OCI-LY3 (cell line): ENCODE measurements around the gene ATG7.
"Not testable (repeated sequence)": the region's sequence is repeated elsewhere in the genome, so short reads cannot be mapped to it uniquely, and the experiment has no call there.

Experiments used
- H2AFZ ChIP-seq: fragments of 200-600, 300-600 bp; shearing (Covaris generic); 2 replicates; pipeline ENCODE4 v1.6.0; 2014; ENCODE audit warnings: antibody characterized with exemption, low read depth, low read length
- H3K27ac ChIP-seq: fragments of 200-600, 300-600 bp; sonication (generic); 2 replicates; pipeline ENCODE4 v1.5.1; 2014; ENCODE audit warnings: mild to moderate bottlenecking, low read length, moderate library complexity, mixed read lengths
- H3K27me3 ChIP-seq: fragments of 200-600, 300-600 bp; sonication (generic); 2 replicates; pipeline ENCODE4 v1.6.1; 2014; ENCODE audit warnings: low read depth, low read length, mixed read lengths
- H3K36me3 ChIP-seq: fragments of 200-600, 300-600 bp; sonication (generic); replicated peaks from 2 replicates; pipeline ENCODE3; 2014; ENCODE audit warnings: low read depth, low read length, mixed read lengths
- H3K4me1 ChIP-seq: fragments of 300-600, 200-600 bp; sonication (generic); 2 replicates; pipeline ENCODE4 v1.6.1; 2014; ENCODE audit warnings: low read length, mixed read lengths
- H3K4me2 ChIP-seq: fragments of 200-600, 300-600 bp; sonication (generic); 2 replicates; pipeline ENCODE4 v1.6.1; 2014; ENCODE audit warnings: low read length, mixed read lengths
- H3K4me3 ChIP-seq: fragments of 300-600, 200-600 bp; sonication (generic); 2 replicates; pipeline ENCODE4 v1.5.1; 2014; ENCODE audit warnings: antibody characterized with exemption, mild to moderate bottlenecking, low read length, moderate library complexity
- H3K79me2 ChIP-seq: fragments of 300-600, 200-600 bp; shearing (Covaris generic); 2 replicates; pipeline ENCODE4 v1.6.1; 2014; ENCODE audit warnings: mild to moderate bottlenecking, low read length, mixed read lengths
- H3K9ac ChIP-seq: fragments of 300-600, 200-600 bp; shearing (Covaris generic); 2 replicates; pipeline ENCODE4 v1.6.0; 2014; ENCODE audit warnings: mild to moderate bottlenecking, low read length, moderate library complexity
- H3K9me3 ChIP-seq: fragments of 200-600, 300-600 bp; shearing (Covaris generic); 2 replicates; pipeline ENCODE4 v1.6.1; 2014; ENCODE audit warnings: low read length, mixed read lengths; ENCODE audit not compliant: insufficient read depth
- H4K20me1 ChIP-seq: fragments of 200-600, 300-600 bp; sonication (generic); 2 replicates; pipeline ENCODE4 v1.6.1; 2016; ENCODE audit warnings: low read length, mixed read lengths; ENCODE audit not compliant: insufficient read depth
- CTCF ChIP-seq: fragments of 200-600, 300-600 bp; sonication (generic); IDR thresholded peaks from 2 replicates; pipeline ENCODE4 v1.5.1; 2014; ENCODE audit warnings: antibody characterized with exemption, low read length, low read depth
- EZH2phosphoT487 ChIP-seq: fragments of 200-600 bp; shearing (Covaris generic); IDR thresholded peaks from 2 replicates; pipeline ENCODE4 v1.6.1; 2018; ENCODE audit warnings: antibody characterized with exemption, mixed run types, low read depth

The ATG7 gene

GRCh38 chr3:11407644-11408043, 135.4 kb downstream of the ATG7 start:
- Histone ChIP-seq H3K9ac (no peak overlapping the region), H3K27ac (no peak overlapping the region), H3K79me2 (no peaks in the 10 kb centered on the region), H3K9me3 (no peaks in the 10 kb centered on the region), H3K27me3 (no peaks in the 10 kb centered on the region), H2AFZ (no peak overlapping the region), H3K4me1 (no peaks in the 10 kb centered on the region), H3K4me3 (no peak overlapping the region), H3K36me3 (no peaks in the 10 kb centered on the region), H3K4me2 (no peak overlapping the region), H4K20me1 (no peaks in the 10 kb centered on the region)
- no peak for TF ChIP-seq CTCF
- no peak for TF ChIP-seq EZH2phosphoT487

- not testable (repeated sequence) for H3K9me3 ChIP-seq, H3K4me2 ChIP-seq, H3K4me1 ChIP-seq
Observed at GRCh38 chr3:11408324-11408859, 136.2 kb downstream of the ATG7 start.

DNA sequence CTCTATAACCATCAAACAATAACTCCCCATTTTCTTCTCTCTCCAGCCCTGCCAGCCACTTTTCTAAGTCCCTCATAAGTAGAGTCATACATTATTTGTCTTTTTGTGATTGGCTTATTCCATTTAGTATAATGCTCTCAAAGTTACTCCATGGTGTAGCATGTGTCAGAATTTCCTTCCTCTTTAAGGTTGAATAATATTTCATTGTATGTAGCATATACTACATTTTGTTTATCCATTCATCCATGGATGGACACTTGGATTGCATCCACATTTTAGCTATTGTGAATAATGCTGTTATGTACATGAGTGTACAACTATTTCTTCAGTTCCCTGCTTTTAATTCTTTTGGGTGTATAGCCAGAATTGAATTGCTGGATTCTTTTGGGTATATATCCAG, 138.4 kb downstream of the ATG7 start:
- Histone ChIP-seq H3K9me3 (no peaks in the 10 kb centered on the region), H3K9ac (no peak overlapping the region), H3K27ac (no peak overlapping the region), H3K4me2 (no peak overlapping the region), H3K4me3 (no peak overlapping the region), H3K4me1 (no peaks in the 10 kb centered on the region), H3K27me3 (no peaks in the 10 kb centered on the region), H2AFZ (no peak overlapping the region), H3K79me2 (no peaks in the 10 kb centered on the region), H4K20me1 (no peaks in the 10 kb centered on the region), H3K36me3 (peaks cover 3% of the 10 kb centered on the region)
- no peak for TF ChIP-seq EZH2phosphoT487
- no peak for TF ChIP-seq CTCF

More at GRCh38 chr3:11408324-11408859, 136.2 kb downstream of the ATG7 start:
- H3K27ac ChIP-seq, H3K27me3 ChIP-seq, H3K9ac ChIP-seq, H4K20me1 ChIP-seq, H2AFZ ChIP-seq, H3K36me3 ChIP-seq, H3K4me3 ChIP-seq, H3K79me2 ChIP-seq: not testable (repeated sequence)

DNA sequence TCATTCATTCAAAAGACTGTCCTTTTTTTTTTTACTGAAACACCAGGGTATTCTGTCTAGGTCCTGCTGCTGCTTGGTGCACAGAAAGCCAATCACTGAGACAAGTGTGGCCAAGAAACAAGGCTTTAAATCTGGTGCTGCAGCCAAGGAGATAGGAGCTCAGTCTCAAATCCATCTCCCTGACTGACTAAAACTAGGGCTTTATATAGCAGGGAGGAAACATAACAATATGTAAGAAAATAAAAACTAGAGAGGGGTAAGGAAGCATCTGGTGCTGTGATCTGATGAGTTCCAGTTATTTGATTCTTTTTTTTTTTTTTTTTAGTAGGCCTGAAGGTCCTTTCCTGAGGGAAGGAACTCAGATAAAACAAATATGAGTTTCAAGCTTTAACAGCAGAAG, 139.8 kb downstream of the ATG7 start:
- H3K9ac ChIP-seq: no peak overlapping the region
- TF ChIP-seq CTCF: no peak
- no peak for TF ChIP-seq EZH2phosphoT487

DNA sequence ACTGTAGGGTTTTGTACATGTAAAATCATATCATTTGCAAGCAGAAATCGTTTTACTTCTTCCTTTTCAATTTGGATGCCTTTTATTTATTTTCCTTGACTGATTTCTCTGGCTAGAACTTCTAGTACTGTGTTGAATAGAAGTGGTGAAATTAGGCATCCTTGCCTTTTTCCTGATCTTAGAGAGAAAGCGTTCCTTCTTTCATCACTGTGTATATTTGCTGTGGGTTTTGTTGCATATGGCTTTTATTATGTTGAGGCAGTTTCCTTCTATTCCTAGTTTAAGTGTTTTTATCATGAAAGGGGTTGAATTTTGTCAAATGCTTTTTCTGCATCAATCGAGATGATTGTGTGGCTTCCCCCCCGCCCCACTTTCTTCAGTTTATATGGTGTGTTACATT, 140.9 kb downstream of the ATG7 start:
- no peak overlapping the region for H2AFZ ChIP-seq
- H3K36me3 ChIP-seq: peaks cover 3% of the 10 kb centered on the region
- H3K9me3 ChIP-seq: no peaks in the 10 kb centered on the region
- no peaks in the 10 kb centered on the region for H3K79me2 ChIP-seq
- no peaks in the 10 kb centered on the region for H3K27me3 ChIP-seq
- no peaks in the 10 kb centered on the region for H4K20me1 ChIP-seq
- no peak overlapping the region for H3K9ac ChIP-seq
- H3K4me1 ChIP-seq: no peaks in the 10 kb centered on the region
- H3K4me2 ChIP-seq: no peak overlapping the region
- TF ChIP-seq EZH2phosphoT487 (no peak), CTCF (no peak)
- H3K4me3 ChIP-seq: no peak overlapping the region
- no peak overlapping the region for H3K27ac ChIP-seq

More for the DNA sequence above, 139.8 kb downstream of the ATG7 start:
- peaks cover 3% of the 10 kb centered on the region for H3K36me3 ChIP-seq
- no peaks in the 10 kb centered on the region for H4K20me1 ChIP-seq
- H2AFZ ChIP-seq: no peak overlapping the region
- H3K27ac ChIP-seq: no peak overlapping the region
- no peaks in the 10 kb centered on the region for H3K9me3 ChIP-seq
- no peak overlapping the region for H3K4me2 ChIP-seq
- H3K4me3 ChIP-seq: no peak overlapping the region
- no peaks in the 10 kb centered on the region for H3K27me3 ChIP-seq
- H3K79me2 ChIP-seq: no peaks in the 10 kb centered on the region
- no peaks in the 10 kb centered on the region for H3K4me1 ChIP-seq
